Caki2 (cell line): ENCODE data around the gene AMY1B. TPM values are rescaled to one million over a fixed set of nuclear protein-coding genes. Genes with fewer than 3 reads are reported as not detected.
"Not testable (repeated sequence)": the region's sequence is repeated elsewhere in the genome, so short reads cannot be mapped to it uniquely, and the experiment has no call there.

Experiments
- DNase-seq: peaks from one replicate; pipeline ENCODE4 v3.0.0-alpha.2; 2015; ENCODE audit warnings: low read depth
- in situ Hi-C: cut with HindIII; loops from 2 replicates; pipeline ENCODE4 v1.10.0; 2016; ENCODE audit warnings: low sequenced_read_pairs, low pct_unique_long_range_greater_than_20kb, mixed read lengths
- total RNA-seq: library from RNA; depleted of rRNA; stranded (reverse); fragments of >200 nt; shearing (Covaris generic); gene quantifications from 2 replicates; pipeline ENCODE4 v1.2.3, GENCODE V29; 2014; ENCODE audit warnings: low replicate concordance; rRNA removed

Gene AMY1B
- total RNA-seq = not detected in 2 replicates

DNA sequence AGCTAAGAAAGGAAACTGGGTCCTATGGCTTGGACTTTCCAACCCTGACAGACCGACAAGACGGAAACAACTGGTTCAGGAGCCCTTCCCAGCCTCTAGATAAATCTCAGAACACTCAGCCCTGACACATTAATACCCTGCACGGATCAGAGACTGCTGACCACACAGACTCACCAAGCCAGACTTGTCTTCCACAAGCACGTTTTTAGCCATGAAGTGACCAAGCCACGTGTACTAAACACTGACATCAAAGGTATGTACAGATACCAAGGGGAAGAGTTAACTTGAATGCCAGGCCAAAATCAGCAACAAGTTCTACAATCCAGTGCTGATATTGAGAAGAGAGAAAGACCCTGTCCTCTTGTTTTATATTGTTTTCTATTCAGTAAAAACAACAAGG lies at the start of gene AMY1B:
TSS of gene AMY1B (minus strand) at position 101 of the 400 bp plus-strand sequence. CDS start 571 bp downstream, outside the sequence.
- DNase-seq, in situ Hi-C loops: not testable (repeated sequence)

DNA sequence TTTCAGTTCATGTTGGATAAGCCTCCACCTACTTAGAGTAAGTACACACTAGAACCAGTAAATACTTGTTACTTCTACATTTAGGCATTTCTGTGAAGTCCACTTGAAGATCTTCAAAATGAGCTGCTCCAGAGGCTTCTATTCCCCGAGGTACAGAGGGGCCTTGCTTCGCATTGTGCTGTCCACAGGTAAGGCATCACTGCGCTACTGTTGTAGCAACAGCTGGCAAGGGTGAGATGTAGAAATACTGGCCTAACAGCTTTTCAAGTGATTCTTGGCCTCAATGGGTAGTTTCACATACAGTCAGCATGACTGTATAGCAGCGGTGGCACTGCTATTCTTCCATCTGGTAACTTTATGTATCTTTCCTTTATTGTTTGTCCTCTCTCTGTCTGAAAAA lies 49.0 kb upstream of the AMY1B start:
- DNase-seq, in situ Hi-C loops: not testable (repeated sequence)

DNA sequence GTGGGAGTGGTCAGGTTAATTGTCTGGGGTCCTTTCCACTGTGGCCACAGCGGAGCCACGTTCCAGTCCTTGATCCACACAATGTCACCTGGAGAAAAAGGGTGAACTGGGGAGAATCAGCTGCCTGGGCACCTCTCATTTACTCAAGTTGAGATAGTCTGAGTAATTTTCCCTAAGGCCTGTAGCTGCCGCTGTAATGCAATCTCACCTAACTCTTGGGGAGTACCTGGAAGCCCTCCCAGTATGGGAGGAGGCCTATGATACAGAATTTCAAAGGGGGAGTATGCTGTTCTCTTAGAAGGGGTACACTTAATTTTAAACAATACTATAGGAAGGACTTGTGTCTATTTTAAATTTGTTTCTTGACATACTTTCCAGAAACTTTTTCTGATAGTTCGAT lies 48.4 kb upstream of the AMY1B start:
- in situ Hi-C loops, DNase-seq: not testable (repeated sequence)

DNA sequence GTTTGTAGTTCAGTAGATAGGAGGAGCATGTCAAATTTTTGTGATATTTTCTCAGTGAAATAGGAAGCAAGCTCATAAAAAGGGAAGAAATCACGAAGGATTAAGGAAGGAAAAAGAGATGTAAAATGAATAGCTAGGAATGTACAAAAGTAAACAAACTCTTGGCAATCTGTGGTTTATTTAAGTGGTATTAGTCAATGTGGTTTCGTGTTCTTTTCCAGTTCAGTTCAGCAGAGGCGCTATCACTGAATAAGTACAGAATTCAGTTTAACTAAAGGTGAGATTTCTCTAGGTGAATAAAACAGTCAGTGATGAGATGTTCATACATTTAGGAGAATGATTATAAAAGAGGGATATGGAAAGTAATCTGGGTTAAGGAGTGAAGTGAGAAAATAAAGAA lies 42.0 kb upstream of the AMY1B start:
- DNase-seq, in situ Hi-C loops: not testable (repeated sequence)

DNA sequence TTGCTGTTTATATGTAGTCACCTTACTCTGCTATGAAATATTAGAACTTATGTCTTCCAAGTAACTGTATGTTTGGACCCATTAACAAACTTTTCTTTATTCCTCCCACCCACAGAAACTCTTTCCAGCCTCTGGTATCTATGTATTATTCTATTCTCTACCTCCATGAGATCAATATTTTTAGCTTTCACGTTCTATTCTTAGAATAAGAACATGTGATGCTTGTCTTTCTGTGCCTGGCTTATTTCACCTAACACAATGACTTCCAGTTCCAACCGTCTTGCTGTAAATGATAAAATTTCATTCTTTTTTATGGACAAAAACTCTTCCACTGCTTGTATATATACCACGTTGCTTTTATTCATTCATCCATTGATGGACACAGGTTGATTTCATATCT lies 39.3 kb upstream of the AMY1B start:
- in situ Hi-C loops = not testable (repeated sequence)

DNA sequence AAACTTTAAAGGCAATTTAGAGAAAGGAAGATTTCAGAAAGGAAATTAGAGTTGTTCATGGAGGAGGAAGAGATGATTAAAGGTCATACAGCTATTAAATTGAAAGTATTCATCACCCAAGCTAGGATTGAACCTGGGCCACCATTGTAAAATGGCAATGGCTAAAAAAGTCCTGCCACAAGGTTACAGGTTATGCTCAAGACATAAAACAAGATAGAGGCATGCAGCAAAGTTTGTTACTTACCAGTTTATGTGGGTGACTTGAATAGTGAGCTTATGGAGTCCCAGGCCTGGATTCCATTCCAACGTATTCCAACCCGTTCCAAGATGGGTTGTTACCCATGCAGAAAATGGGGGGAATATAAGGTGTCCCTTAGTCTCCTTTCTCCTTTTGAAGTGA lies 25.5 kb upstream of the AMY1B start:
- DNase-seq, in situ Hi-C loops: not testable (repeated sequence)

More for the DNA sequence above, 39.3 kb upstream of the AMY1B start:
- DNase-seq = not testable (repeated sequence)

DNA sequence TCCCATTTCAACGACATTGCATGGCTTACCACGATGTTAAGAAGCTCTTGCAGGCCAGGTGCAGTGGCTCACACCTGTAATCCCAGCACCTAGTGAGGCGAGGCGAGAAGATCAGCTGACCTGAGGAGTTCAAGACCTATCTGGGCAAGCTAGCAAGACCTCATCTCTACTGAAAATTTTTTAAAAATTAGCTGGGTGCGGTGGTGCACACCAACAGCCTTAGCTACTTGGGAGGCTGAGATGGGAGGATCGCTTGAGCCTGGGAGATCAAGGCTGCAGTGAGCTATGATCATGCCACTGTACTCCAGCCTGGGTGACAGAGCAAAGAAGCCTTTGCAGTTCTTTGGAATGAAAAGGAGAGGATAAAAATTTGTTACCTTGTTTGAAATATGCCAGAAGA lies 21.4 kb upstream of the AMY1B start:
- in situ Hi-C loops, DNase-seq: not testable (repeated sequence)

DNA sequence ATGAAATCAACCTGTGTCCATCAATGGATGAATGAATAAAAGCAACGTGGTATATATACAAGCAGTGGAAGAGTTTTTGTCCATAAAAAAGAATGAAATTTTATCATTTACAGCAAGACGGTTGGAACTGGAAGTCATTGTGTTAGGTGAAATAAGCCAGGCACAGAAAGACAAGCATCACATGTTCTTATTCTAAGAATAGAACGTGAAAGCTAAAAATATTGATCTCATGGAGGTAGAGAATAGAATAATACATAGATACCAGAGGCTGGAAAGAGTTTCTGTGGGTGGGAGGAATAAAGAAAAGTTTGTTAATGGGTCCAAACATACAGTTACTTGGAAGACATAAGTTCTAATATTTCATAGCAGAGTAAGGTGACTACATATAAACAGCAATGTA lies 14.4 kb upstream of the AMY1B start:
- DNase-seq, in situ Hi-C loops: not testable (repeated sequence)

DNA sequence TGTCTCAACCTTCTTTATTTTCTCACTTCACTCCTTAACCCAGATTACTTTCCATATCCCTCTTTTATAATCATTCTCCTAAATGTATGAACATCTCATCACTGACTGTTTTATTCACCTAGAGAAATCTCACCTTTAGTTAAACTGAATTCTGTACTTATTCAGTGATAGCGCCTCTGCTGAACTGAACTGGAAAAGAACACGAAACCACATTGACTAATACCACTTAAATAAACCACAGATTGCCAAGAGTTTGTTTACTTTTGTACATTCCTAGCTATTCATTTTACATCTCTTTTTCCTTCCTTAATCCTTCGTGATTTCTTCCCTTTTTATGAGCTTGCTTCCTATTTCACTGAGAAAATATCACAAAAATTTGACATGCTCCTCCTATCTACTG lies 11.7 kb upstream of the AMY1B start:
- in situ Hi-C loops, DNase-seq: not testable (repeated sequence)

DNA sequence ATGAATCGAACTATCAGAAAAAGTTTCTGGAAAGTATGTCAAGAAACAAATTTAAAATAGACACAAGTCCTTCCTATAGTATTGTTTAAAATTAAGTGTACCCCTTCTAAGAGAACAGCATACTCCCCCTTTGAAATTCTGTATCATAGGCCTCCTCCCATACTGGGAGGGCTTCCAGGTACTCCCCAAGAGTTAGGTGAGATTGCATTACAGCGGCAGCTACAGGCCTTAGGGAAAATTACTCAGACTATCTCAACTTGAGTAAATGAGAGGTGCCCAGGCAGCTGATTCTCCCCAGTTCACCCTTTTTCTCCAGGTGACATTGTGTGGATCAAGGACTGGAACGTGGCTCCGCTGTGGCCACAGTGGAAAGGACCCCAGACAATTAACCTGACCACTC lies 5.2 kb upstream of the AMY1B start:
- DNase-seq, in situ Hi-C loops: not testable (repeated sequence)

DNA sequence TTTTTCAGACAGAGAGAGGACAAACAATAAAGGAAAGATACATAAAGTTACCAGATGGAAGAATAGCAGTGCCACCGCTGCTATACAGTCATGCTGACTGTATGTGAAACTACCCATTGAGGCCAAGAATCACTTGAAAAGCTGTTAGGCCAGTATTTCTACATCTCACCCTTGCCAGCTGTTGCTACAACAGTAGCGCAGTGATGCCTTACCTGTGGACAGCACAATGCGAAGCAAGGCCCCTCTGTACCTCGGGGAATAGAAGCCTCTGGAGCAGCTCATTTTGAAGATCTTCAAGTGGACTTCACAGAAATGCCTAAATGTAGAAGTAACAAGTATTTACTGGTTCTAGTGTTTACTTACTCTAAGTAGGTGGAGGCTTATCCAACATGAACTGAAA lies 4.7 kb upstream of the AMY1B start:
- DNase-seq, in situ Hi-C loops: not testable (repeated sequence)

DNA sequence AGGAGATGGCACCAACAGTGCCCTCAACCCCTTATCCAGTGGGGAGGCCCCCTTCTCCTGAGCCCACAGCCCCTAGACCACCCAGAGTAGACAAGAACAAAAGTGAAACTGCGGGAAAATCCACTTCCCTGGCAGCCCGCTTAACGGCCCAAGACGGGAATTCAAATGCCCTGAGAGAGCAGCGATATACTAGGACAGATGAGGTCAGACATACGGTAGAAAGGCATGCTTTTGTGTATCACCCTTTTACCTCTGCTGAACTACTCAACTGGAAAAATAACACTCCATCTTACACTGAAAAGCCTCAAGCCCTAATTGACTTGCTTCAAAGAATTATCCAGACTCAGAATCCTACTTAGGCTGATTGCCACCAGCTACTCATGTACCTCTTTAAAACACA lies 1.4 kb upstream of the AMY1B start:
- DNase-seq, in situ Hi-C loops: not testable (repeated sequence)

DNA sequence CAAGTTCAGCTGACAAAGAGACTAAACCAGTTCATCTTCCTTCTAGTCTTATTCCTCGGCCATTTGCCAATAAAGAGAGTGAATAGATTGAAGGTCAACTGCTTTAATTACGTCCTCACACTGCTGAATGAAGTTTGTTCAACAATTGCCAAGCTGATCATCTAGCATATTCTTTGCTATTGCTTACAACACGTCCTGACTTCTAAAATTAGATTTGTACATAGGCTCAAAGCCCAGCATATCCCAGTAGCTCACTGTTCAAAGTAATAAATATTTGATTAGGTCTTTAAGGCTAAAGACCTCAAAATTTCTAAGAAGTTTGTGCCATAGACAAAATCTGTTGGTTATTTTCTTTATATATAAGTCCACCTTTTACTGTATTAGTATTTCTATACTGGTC lies 19.7 kb downstream of the AMY1B start:
- in situ Hi-C loops, DNase-seq: not testable (repeated sequence)

DNA sequence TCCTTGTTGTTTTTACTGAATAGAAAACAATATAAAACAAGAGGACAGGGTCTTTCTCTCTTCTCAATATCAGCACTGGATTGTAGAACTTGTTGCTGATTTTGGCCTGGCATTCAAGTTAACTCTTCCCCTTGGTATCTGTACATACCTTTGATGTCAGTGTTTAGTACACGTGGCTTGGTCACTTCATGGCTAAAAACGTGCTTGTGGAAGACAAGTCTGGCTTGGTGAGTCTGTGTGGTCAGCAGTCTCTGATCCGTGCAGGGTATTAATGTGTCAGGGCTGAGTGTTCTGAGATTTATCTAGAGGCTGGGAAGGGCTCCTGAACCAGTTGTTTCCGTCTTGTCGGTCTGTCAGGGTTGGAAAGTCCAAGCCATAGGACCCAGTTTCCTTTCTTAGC lies 40.5 kb downstream of the AMY1B start, which contains the start of gene AMY1A:
TSS of gene AMY1A (plus strand) at position 301 of the 400 bp plus-strand sequence. CDS start 571 bp downstream, outside the sequence.
- DNase-seq, in situ Hi-C loops: not testable (repeated sequence)

DNA sequence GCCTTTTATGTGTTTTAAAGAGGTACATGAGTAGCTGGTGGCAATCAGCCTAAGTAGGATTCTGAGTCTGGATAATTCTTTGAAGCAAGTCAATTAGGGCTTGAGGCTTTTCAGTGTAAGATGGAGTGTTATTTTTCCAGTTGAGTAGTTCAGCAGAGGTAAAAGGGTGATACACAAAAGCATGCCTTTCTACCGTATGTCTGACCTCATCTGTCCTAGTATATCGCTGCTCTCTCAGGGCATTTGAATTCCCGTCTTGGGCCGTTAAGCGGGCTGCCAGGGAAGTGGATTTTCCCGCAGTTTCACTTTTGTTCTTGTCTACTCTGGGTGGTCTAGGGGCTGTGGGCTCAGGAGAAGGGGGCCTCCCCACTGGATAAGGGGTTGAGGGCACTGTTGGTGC lies 41.9 kb downstream of the AMY1B start:
- DNase-seq, in situ Hi-C loops: not testable (repeated sequence)

DNA sequence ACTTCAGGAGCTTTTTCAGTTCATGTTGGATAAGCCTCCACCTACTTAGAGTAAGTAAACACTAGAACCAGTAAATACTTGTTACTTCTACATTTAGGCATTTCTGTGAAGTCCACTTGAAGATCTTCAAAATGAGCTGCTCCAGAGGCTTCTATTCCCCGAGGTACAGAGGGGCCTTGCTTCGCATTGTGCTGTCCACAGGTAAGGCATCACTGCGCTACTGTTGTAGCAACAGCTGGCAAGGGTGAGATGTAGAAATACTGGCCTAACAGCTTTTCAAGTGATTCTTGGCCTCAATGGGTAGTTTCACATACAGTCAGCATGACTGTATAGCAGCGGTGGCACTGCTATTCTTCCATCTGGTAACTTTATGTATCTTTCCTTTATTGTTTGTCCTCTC lies 45.1 kb downstream of the AMY1B start:
- in situ Hi-C loops, DNase-seq: not testable (repeated sequence)

DNA sequence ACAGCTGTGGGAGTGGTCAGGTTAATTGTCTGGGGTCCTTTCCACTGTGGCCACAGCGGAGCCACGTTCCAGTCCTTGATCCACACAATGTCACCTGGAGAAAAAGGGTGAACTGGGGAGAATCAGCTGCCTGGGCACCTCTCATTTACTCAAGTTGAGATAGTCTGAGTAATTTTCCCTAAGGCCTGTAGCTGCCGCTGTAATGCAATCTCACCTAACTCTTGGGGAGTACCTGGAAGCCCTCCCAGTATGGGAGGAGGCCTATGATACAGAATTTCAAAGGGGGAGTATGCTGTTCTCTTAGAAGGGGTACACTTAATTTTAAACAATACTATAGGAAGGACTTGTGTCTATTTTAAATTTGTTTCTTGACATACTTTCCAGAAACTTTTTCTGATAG lies 45.7 kb downstream of the AMY1B start:
- DNase-seq, in situ Hi-C loops: not testable (repeated sequence)

DNA sequence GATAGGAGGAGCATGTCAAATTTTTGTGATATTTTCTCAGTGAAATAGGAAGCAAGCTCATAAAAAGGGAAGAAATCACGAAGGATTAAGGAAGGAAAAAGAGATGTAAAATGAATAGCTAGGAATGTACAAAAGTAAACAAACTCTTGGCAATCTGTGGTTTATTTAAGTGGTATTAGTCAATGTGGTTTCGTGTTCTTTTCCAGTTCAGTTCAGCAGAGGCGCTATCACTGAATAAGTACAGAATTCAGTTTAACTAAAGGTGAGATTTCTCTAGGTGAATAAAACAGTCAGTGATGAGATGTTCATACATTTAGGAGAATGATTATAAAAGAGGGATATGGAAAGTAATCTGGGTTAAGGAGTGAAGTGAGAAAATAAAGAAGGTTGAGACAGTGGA lies 52.1 kb downstream of the AMY1B start:
- DNase-seq, in situ Hi-C loops: not testable (repeated sequence)

DNA sequence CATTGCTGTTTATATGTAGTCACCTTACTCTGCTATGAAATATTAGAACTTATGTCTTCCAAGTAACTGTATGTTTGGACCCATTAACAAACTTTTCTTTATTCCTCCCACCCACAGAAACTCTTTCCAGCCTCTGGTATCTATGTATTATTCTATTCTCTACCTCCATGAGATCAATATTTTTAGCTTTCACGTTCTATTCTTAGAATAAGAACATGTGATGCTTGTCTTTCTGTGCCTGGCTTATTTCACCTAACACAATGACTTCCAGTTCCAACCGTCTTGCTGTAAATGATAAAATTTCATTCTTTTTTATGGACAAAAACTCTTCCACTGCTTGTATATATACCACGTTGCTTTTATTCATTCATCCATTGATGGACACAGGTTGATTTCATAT lies 54.8 kb downstream of the AMY1B start:
- DNase-seq, in situ Hi-C loops: not testable (repeated sequence)
